HCT116 (cell line): Measurements from ENCODE around the gene GRAPL.
"Not testable (repeated sequence)": the region's sequence is repeated elsewhere in the genome, so short reads cannot be mapped to it uniquely, and the experiment has no call there.

Experiments used
- CTCF ChIP-seq, 3 experiments: fragments of 200-600 bp in 1 of 3; sonication (generic) in 1 of 3; IDR thresholded peaks in 2 of 3; conservative IDR thresholded peaks in 1 of 3; 2 replicates each; pipeline ENCODE4 v1.5.1; 2012 to 2017; ENCODE audit warnings: low read depth in 2 of 3, low read length in 2 of 3, antibody characterized with exemption in 1 of 3, borderline replicate concordance in 1 of 3, control low read depth in 1 of 3, mild to moderate bottlenecking in 1 of 3, mixed read lengths in 1 of 3, mixed run types in 1 of 3, moderate library complexity in 1 of 3; ENCODE audit not compliant: insufficient read depth in 1 of 3
- EGR1 ChIP-seq: IDR thresholded peaks from 2 replicates; pipeline ENCODE4 v1.6.1; 2012; ENCODE audit warnings: low read depth
- EZH2 ChIP-seq: fragments of 200-600 bp; sonication (generic); IDR thresholded peaks from 2 replicates; pipeline ENCODE4 v1.6.1; 2017; ENCODE audit warnings: antibody characterized with exemption, mixed run types
- EZH2phosphoT487 ChIP-seq: fragments of 200-600 bp; IDR thresholded peaks from 2 replicates; pipeline ENCODE4 v1.6.1; 2018; ENCODE audit warnings: antibody characterized with exemption, borderline replicate concordance
- POLR2A ChIP-seq: IDR thresholded peaks from 2 replicates; pipeline ENCODE4 v1.7.0; 2011; ENCODE audit warnings: borderline replicate concordance; ENCODE audit not compliant: insufficient read depth, insufficient read length; ENCODE audit errors: extremely low read depth
- RAD21 ChIP-seq: IDR thresholded peaks from 2 replicates; pipeline ENCODE4 v1.6.1; 2012; ENCODE audit warnings: low read depth, mild to moderate bottlenecking
- REST ChIP-seq: IDR thresholded peaks from 2 replicates; pipeline ENCODE4 v1.6.1; 2012; ENCODE audit warnings: low read depth
- SIN3A ChIP-seq: IDR thresholded peaks from 2 replicates; pipeline ENCODE4 v1.6.1; 2012; ENCODE audit warnings: low read depth
- SP1 ChIP-seq: IDR thresholded peaks from 2 replicates; pipeline ENCODE4 v1.6.1; 2012; ENCODE audit warnings: low read depth
- SRF ChIP-seq: IDR thresholded peaks from 2 replicates; pipeline ENCODE4 v1.6.1; 2012; ENCODE audit warnings: low read depth
- TCF7L2 ChIP-seq: IDR thresholded peaks from 2 replicates; pipeline ENCODE4 v1.7.0; 2011; ENCODE audit warnings: borderline replicate concordance, inconsistent platforms; ENCODE audit not compliant: insufficient read depth, insufficient read length; ENCODE audit errors: extremely low read depth
- YY1 ChIP-seq: IDR thresholded peaks from 2 replicates; pipeline ENCODE4 v1.6.1; 2011; ENCODE audit warnings: low read length, low read depth, moderate library complexity, mild to moderate bottlenecking; ENCODE audit not compliant: insufficient replicate concordance; ENCODE audit errors: extremely low read depth
- ZBTB33 ChIP-seq: IDR thresholded peaks from 2 replicates; pipeline ENCODE4 v1.6.1; 2011; ENCODE audit warnings: mild to moderate bottlenecking, low read length, moderate library complexity; ENCODE audit not compliant: insufficient replicate concordance; ENCODE audit errors: extremely low read depth
- ZNF274 ChIP-seq: fragments of 200-500 bp; sonication (Bioruptor generic); IDR thresholded peaks from 2 replicates; pipeline ENCODE4 v1.6.1; 2014; ENCODE audit warnings: mild to moderate bottlenecking, low read depth, low read length, inconsistent platforms

GRCh38 chr17:19158478-19158877, 31.1 kb downstream of the GRAPL start:
- not testable (repeated sequence) for TF ChIP-seq EZH2; CTCF (IDR thresholded peaks at IDR 0.05 in 2 of 3, conservative IDR thresholded peaks at IDR 0.05 in 1 of 3; ENCODE audit: borderline replicate concordance in 1 of 3, insufficient read depth in 1 of 3, low read depth in 2 of 3, low read length in 2 of 3); YY1; POLR2A; ZNF274; SRF; REST; RAD21; SIN3A; EGR1; SP1; ZBTB33; EZH2phosphoT487; TCF7L2
